A673 (cell line): ENCODE measurements around the gene APOBEC3F.
"Not testable (repeated sequence)": the region's sequence is repeated elsewhere in the genome, so short reads cannot be mapped to it uniquely, and the experiment has no call there.

Experiments
- EZH2 ChIP-seq: fragments of 200-600 bp; sonication (generic); IDR thresholded peaks from 2 replicates; pipeline ENCODE4 v1.6.1; 2017; ENCODE audit warnings: borderline replicate concordance, low read depth, mild to moderate bottlenecking, mixed read lengths, antibody characterized with exemption, low read length; ENCODE audit not compliant: poor library complexity, severe bottlenecking
- TF ChIP-seq, protein P1 (sequence below): fragments of 300-800, 200-600 bp; sonication (generic); conservative IDR thresholded peaks from 2 replicates; pipeline ENCODE4 v1.5.1; 2017; ENCODE audit warnings: low read depth, mild to moderate bottlenecking, antibody characterized with exemption, low read length, moderate library complexity, mixed read lengths

DNA sequence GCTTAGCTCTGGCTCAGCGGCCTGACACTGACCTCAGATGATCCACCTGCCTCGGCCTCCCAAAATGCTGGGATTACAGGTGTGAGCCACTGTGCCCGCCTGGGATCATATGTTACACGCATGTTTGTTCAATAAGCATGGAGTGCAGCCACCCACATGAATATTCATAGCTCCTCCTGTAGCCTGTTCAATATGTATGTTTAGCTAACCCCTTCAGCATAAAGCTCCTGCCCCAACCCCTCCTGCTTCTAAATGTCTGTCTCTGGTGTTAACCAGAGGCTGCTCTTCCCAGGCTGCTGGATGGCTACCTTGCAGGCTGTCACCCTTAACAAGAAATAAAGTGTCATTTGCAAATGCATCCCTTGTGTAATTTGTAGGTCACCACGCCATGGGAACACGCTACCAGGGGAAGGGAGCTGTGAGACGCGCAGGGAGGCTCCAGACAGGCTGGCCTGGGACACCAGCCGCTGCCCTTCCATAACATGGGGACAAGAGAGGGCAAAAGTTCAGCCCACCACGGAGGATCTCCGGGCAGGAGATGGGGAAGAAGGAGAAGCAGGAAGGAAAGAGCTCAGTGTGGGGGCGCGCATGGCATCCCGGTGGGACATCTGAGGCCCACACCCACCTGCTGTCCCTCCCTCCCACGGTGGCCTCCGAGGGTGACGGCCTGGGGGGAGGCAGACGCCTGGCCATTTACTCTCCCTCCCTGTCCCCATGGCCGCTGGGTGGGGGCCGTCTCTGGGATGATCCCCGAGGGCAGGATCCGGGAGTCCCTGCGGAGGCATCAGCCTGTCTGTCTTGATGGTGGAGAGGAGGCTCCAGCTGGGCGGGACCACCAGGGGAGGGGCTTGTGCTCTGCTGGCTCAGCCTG is 35.7 kb downstream of the APOBEC3F start:
- TF ChIP-seq, protein P1, sequence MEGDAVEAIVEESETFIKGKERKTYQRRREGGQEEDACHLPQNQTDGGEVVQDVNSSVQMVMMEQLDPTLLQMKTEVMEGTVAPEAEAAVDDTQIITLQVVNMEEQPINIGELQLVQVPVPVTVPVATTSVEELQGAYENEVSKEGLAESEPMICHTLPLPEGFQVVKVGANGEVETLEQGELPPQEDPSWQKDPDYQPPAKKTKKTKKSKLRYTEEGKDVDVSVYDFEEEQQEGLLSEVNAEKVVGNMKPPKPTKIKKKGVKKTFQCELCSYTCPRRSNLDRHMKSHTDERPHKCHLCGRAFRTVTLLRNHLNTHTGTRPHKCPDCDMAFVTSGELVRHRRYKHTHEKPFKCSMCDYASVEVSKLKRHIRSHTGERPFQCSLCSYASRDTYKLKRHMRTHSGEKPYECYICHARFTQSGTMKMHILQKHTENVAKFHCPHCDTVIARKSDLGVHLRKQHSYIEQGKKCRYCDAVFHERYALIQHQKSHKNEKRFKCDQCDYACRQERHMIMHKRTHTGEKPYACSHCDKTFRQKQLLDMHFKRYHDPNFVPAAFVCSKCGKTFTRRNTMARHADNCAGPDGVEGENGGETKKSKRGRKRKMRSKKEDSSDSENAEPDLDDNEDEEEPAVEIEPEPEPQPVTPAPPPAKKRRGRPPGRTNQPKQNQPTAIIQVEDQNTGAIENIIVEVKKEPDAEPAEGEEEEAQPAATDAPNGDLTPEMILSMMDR = not testable (repeated sequence)
- not testable (repeated sequence) for TF ChIP-seq EZH2
